Measurements from ENCODE around the gene AMBP.

Gene AMBP

DNA sequence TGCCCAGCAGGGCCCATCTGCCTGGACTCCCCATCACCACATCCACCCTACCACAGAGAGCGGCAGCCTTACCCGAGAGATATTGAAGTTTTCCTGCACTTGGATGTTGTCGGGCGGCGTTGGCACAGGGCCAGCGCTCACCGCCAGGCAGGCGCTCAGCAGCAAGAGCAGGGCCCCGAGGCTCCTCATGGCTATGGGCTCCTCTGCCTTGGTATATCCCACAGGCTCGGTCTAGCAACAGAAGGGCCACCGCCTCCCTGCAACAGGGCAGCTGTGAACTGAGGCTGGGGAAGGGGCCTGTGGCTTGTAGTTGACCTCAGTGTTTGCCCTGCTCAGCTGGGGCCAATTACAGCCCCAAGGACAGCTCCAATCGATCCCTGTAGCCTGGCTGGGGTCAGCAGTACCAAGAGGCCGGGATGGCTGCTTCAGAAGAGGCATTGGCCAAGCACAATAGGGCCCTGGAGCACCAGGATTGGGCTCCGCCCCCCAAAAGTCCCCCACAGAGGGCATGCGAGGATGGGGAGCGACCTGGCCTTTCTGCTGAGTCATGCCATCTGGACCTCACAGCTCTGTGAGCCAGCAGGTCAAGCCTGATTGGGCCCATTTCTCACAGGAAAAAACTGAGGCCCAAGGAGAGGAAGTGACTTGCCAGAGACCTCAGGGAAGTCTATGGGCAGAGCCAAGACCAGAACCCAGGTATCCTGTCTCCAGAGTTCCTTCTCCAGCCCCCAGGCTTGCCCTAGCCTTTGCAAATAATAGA lies at the start of gene AMBP:
AMBP (minus strand) TSS at position 280 of the 760 bp plus-strand sequence; CDS start at position 189, 91 bp downstream.
- DNase-seq (ENCODE audit: low spot score) = no peak

DNA sequence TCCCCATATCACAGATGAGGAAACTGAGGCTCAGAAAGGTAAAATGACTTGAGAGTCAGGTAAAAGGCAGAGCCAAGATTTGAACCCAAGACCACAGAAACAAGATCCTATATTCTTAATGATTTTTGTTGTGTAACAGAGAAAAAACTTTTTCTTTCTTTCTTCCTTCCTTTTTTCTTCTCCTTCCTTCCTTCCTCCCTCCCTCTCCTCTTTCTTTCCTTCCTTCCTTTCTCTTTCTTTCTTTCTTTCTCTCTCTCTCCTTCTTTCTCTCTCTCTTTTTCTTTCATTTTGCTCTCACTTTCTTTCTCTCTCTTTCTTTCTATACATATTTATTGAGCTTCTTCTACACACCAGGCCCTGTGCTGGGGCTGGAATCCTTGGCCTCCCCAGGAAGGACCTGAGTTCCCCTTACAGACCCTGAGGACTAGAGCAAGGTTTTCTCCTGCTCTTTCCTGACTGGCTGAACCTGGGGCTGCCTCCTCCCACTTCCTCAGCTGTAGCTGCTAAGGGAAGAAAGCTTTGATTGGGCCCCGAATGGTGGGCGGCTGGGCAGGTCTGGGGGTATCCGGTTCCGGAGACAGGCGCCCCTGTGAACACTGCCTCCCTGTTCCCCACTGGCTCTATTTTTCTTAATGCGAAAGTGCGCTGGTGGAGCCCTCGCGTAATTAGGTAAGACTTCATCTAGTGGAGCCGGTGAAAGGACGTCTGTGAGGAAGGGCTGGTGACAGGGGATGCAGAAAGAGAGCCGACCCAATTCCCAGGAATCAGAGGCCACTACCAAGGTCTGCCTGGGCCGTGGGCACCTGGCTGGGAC lies 48.4 kb upstream of the AMBP start:
- no peak for DNase-seq (ENCODE audit: low spot score)

DNA sequence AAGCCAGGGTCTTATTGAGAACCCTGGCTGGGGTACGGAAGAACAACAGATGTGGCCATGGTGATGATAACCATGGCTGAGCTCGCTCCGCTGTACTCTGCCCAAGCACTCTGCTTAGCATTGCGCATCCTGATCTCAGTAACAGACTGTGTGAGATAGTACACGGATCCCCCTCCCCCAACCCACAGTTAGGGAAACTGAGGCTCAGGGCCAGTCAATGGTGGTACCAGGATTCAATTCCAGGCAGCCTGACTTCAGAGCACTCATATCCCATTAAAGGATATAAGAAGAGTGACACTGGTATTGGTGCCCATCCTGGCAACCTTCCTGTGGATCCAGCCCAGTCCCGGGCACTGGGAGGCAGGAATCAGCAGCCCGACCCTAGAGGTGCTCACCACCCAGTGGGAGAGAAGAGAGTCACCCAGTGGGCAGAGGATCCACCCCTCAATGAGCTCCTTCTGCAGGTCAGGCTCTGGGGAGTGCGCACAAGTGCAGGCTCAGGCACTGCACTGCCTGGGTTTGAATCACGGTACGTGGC lies 47.4 kb upstream of the AMBP start:
- no peak for DNase-seq (ENCODE audit: low spot score)

DNA sequence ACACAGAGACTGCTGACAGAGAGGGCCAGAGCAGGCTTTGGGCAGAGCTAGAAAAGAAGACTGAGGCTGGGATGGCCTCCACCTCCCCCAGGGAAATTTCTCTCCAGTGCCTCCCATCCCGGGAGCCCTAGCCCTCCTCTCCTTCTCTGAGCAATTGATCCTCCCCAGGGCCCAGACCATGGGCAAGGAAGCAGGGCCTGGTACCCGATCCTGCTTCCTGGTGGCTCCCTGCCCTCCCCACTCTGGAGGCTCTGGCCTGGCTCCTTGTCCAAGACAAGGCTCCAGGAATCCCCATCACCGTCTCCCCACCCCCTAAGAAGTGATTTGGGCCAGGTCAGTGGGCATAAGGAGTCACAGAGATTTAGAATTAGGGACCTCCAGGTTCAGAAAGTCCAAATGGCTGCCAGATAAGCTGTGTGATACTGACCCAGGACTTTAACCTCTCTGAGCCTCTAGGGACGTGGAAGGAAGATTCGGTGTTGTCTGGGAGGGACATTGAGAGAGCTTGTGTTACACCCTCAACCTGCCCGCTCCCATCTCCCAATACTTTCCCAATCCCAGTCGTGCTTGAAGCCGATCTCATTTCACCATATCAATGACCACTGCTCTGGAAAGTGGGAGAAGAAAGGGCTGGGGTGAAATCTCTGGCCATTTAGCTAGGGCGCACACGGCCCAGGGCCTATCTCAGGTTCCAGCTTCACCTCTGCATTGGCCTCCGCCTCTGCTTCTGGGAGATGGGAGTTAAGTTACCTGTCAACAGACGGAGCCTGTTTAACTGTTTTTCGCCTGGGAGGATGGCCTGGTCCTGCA lies 46.8 kb upstream of the AMBP start:
- DNase-seq (ENCODE audit: low spot score) = no peak

- DNase-seq (ENCODE audit: low spot score) = no peak
Measured at GRCh38 chr9:114124138-114124537, 46.0 kb upstream of the AMBP start.

DNA sequence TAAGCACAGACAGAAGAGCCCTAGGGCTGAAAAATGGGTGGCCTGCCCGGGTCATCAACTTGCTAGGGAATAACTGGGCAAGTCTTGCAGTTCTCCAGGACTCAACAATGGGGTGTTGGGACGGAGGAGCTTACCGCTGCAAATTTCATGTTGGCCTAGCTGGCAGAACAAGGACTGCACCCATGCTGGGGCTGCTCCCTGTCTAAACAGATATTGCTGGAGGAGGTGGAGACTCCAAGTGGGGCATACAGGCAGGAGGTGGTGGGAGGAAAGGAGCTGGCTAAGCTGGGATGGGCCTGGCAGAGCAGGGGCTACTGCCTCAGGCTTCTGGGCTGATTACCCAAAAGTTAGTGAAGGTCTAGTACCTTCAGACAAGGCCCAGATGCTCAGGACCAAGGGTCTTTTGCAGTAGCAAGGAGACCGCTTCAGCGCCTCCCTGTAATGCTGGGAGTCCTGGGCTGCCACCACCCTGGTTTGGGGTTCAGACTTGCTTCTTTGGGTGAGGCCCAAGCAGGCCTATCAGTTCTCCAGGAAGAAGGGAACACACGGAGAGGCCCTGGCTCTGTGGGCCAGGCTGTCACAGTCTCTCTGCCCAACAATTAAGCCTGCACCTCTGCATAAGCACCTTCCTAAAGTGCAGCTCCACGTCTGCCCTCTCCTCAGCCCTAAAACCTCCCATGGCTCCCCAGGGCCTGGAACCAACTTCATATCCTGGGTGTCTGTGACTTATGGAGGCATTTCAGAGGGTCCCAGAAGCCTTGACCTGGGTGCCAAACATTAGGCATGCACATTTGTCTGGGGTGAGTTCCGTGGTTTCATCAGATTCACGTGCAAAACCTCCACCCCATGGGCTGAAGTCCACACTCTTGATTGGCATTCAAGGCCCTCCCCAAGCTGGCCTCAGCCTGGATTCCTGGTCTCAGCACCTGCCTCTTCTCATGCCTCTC lies 45.2 kb upstream of the AMBP start:
- DNase-seq (ENCODE audit: low spot score) = no peak

DNA sequence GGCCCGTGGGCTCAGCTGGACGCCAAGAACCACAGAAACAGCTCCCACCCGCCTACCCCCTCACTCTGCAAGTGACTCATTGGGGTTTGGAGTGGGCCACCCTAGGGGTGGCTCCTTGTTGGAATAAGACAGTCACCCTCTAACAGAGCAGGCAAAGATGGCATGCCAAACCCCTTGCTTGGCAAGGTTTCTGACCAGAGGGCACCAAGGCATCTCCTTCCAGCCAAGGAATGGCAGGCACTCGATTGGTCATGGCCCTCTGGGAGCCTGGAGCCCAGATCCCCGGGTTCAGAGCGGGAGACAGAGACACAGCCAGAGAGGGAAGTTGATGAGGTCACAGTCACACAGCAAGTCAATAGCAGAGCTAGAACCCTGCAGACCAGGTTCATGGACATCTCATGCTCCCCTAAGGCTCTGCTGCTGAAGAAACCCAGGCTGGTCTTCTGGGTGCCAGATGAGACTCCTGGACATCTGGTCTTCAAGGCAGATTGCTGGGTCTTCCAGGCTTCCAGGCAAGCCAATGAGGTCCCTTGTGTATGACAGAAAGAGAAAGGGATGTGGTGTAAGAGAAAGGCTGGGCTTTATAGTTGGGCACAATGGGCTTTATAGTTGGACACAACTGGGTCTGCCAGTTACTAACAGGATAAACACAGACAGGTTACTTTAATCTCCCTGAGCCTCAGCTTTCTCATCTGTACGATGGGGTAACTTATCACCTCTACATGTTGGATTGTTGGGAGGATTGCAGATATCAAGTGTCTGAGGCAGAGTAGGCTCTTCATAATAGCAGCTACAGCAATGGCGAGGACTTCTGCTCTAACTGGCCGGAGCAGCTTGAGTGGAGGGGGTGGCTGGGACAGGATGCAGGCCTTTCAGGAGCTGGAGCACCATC lies 44.3 kb upstream of the AMBP start:
- DNase-seq (ENCODE audit: low spot score) = no peak

GRCh38 chr9:114121227-114122135 lies 43.4 kb upstream of the AMBP start:
- DNase-seq (ENCODE audit: low spot score) = no peak

GRCh38 chr9:114120192-114121014 lies 42.3 kb upstream of the AMBP start:
- no peak for DNase-seq (ENCODE audit: low spot score)

DNA sequence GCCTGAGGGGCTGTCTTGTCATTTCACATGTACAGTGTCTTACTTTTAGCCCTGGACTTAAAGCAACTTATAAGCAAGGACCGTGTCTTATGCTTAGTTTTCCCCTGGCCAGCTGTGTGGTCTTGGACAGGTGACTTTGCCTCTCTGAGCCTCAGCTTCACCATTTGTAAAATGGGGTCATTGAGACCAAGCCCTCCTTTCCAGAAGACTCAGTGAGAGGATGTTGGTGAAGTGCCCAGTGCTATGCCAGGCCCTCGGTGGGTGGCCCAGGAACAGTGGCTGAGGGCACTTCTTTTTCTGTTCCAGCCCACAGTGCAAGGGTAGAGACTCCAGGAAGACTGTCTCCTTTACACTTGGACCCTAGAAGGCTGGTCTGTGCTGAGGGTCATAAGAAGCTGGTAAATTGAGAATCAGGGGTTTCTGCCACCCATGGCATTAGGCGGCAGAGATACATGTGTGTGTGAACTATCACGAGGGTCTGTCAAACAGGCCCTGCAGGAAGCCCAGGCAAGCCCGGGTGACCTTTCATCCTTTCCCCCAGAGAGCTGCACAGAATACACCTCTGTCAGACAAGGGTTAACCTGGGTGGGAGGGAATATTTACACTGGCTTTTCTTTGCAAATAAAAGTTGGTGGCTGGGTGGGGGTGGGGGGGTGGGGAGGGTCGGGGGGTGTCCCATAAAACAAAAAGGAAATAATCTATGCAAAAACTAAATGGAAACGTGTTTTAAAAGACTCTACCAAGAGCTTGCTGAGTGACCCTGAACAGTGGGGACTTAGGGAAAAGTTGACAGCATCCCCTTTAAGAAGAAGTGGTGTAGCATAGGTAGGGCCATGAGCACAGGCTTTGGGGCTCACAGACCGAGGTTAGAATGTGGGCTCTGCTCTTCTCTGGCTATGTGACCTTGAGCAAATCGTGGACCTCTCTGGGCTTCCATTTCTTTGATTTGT lies 41.4 kb upstream of the AMBP start:
- no peak for DNase-seq (ENCODE audit: low spot score)

- DNase-seq (ENCODE audit: low spot score) = no peak
Measured at GRCh38 chr9:114117996-114118830, 40.1 kb upstream of the AMBP start.

DNA sequence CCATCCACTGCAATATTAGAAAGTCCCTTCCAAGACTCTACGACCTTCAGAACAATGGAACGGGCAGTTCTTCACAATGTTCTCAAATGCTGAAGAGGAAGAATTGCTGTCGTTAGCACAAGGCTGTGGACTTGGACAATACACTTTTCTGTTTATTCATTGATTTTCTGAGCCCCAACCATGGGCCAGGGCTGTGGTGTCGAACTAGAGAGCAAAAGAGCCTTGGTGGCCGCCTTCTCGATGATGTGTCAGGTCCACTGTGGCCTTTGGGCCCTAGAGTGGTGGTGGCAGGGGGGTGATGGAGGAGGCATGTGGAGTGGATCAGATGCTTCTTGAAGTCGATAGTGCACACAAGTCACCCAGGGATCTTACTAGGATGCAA lies 39.5 kb upstream of the AMBP start:
- DNase-seq (ENCODE audit: low spot score) = no peak

- no peak for DNase-seq (ENCODE audit: low spot score)
Measured at GRCh38 chr9:114116126-114116747, 38.1 kb upstream of the AMBP start.

DNA sequence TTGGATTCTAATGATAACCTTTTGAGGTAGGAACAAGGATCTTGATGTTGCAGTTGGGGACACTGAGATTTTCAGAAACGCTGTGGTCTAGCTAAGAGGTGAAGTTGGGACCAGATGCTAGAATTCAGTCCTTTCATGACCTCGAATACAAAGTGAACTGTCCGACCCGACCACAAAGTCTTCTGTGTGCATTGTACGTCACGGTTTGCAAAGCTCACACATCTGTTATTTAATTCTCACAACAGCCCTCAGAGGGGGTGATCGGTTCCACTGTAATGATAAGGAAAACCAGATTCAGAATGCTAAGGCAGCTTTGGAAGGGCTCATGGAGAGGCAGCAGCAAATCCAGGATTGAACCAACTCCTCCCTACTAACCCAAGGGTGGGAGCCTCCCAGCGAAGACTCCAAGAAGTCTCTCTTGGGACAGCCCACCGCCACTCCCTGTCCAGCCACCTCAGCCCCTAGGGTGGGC lies 37.6 kb upstream of the AMBP start:
- DNase-seq (ENCODE audit: low spot score) = no peak

GRCh38 chr9:114114364-114114763 lies 36.3 kb upstream of the AMBP start:
- no peak for DNase-seq (ENCODE audit: low spot score)
